Small intestine (tissue), 7 donors: ENCODE results near the gene OR1M1. TPM values are rescaled to one million over a fixed set of nuclear protein-coding genes. Genes with fewer than 3 reads are reported as not detected.

Experiments
- DNase-seq, 2 donors: peaks; one replicate each; pipeline versions ENCODE4 v3.0.0 to v3.0.0-alpha.2; 2013
- FAIRE-seq: peaks from 2 replicates; lab custom pipeline; 2012; peaks lifted over from hg19 to GRCh38; lab: Jason Lieb, UNC
- H3K27ac ChIP-seq, 3 donors: one replicate each; pipeline ENCODE4 v1.5.1; 2013; ENCODE audit warnings: low read length in 2 of 3, mild to moderate bottlenecking in 2 of 3, control low read depth in 1 of 3, inconsistent platforms in 1 of 3, low read depth in 1 of 3, moderate library complexity in 1 of 3
- H3K27me3 ChIP-seq, 3 donors: one replicate each; pipeline ENCODE4 v1.6.1; 2013; ENCODE audit warnings: low read length in 3 of 3, inconsistent platforms in 1 of 3; ENCODE audit not compliant: control insufficient read depth in 3 of 3, insufficient read depth in 3 of 3
- H3K36me3 ChIP-seq, 3 donors: one replicate each; pipeline ENCODE4 v1.6.1; 2013; ENCODE audit warnings: low read length in 3 of 3, inconsistent platforms in 1 of 3, low read depth in 1 of 3, mild to moderate bottlenecking in 1 of 3, moderate library complexity in 1 of 3; ENCODE audit not compliant: control insufficient read depth in 3 of 3, insufficient read depth in 2 of 3
- H3K4me1 ChIP-seq, 3 donors: one replicate each; pipeline ENCODE4 v1.6.1; 2013; ENCODE audit warnings: low read length in 2 of 3, inconsistent platforms in 1 of 3, low read depth in 1 of 3, mild to moderate bottlenecking in 1 of 3, moderate library complexity in 1 of 3; ENCODE audit not compliant: control insufficient read depth in 3 of 3, insufficient read depth in 2 of 3
- H3K4me3 ChIP-seq, 3 donors: one replicate each; pipeline ENCODE4 v1.5.1; 2013; ENCODE audit warnings: low read length in 3 of 3, control low read depth in 1 of 3, inconsistent platforms in 1 of 3, low read depth in 1 of 3, mild to moderate bottlenecking in 1 of 3, moderate library complexity in 1 of 3
- H3K9me3 ChIP-seq, 2 donors: one replicate each; pipeline ENCODE4 v1.6.1; 2013; ENCODE audit warnings: low read depth in 1 of 2, low read length in 1 of 2; ENCODE audit not compliant: control insufficient read depth in 2 of 2, insufficient read depth in 1 of 2
- WGBS, 3 donors: extraction: QIAGEN DNeasy Blood & Tissue Kit; methylation state at CpG; one replicate each; pipeline ENCODE4 v1.1.7; 2013; 5-methylcytosine and 5-hydroxymethylcytosine counted together
- polyA plus RNA-seq, 4 donors: library from polyadenylated mRNA; stranded (reverse) in 3 of 4; unstranded in 1 of 4; fragments of 200-250 nt in 3 of 4; fragments of 120-200 nt in 1 of 4; gene quantifications; one replicate each; pipeline versions ENCODE4 v1.2.1 to v1.2.3, GENCODE V29; 2013
- donor health status: healthy with polysubstance abuse.
- donor health status: control.
- donor health status: control.
- donor health status: Bipolar disorder and iron deficiency.
- donor health status: healthy.

Gene OR1M1
- polyA plus RNA-seq, 4 donors: not detected

GRCh38 chr19:9107375-9107774 lies 20.5 kb downstream of the OR1M1 start, which contains the start of gene OR7G2:
Gene OR7G2 (minus strand): TSS chr19:9107475. CDS start chr19:9103243, 4,232 bp downstream.
- Histone ChIP-seq H3K36me3 (no peaks in the 10 kb centered on the region), H3K27me3 (no peaks in the 10 kb centered on the region), H3K9me3 (no peaks in the 10 kb centered on the region), H3K27ac (no peak within 1 kb of the TSS), H3K4me1 (no peaks in the 10 kb centered on the region), H3K4me3 (no peak within 1 kb of the TSS)
- WGBS, 3 donors: 59 to 69% (median 66%) methylated on average over 8 of the region's 8 CpGs
- DNase-seq (no peak), FAIRE-seq (no peak)

GRCh38 chr19:9109959-9110358 lies 23.1 kb downstream of the OR1M1 start:
- WGBS, 3 donors: 43 to 67% (median 54%) methylated on average over 2 of the region's 2 CpGs
- Histone ChIP-seq H3K27me3 (no peaks in the 10 kb centered on the region), H3K36me3 (no peaks in the 10 kb centered on the region), H3K9me3 (no peaks in the 10 kb centered on the region), H3K27ac (no peak overlapping the region), H3K4me1 (no peaks in the 10 kb centered on the region), H3K4me3 (no peak overlapping the region)
- FAIRE-seq (no peak), DNase-seq (no peak)

- H3K9me3 ChIP-seq: no peaks in the 10 kb centered on the region
- no peak for FAIRE-seq
Measured at GRCh38 chr19:9115307-9115813, 28.5 kb downstream of the OR1M1 start, which contains the start of gene OR7G1. Gene OR7G1 (minus strand): TSS chr19:9115763. CDS start chr19:9115763, 0 bp downstream.

GRCh38 chr19:9116547-9116946 lies 29.7 kb downstream of the OR1M1 start:
- 45 to 53% (median 53%) methylated on average over 5 of the region's 5 CpGs for WGBS, 3 donors
- H3K4me3 ChIP-seq: no peak overlapping the region
- no peak overlapping the region for H3K27ac ChIP-seq
- FAIRE-seq: no peak
- no peaks in the 10 kb centered on the region for H3K9me3 ChIP-seq
- DNase-seq: no peak
- peaks cover 0 to 2% (median 0%) of the 10 kb centered on the region in 3 donors for H3K27me3 ChIP-seq
- H3K36me3 ChIP-seq: no peaks in the 10 kb centered on the region
- H3K4me1 ChIP-seq: no peaks in the 10 kb centered on the region

More at GRCh38 chr19:9115307-9115813, 28.5 kb downstream of the OR1M1 start, which contains the start of gene OR7G1:
- no peak within 1 kb of the TSS for H3K4me3 ChIP-seq
- no peak within 1 kb of the TSS for H3K27ac ChIP-seq
- H3K36me3 ChIP-seq: no peaks in the 10 kb centered on the region
- WGBS, 3 donors: 81 to 89% (median 88%) methylated on average over 2 of the region's 2 CpGs
- H3K4me1 ChIP-seq: no peaks in the 10 kb centered on the region
- no peak for DNase-seq
- H3K27me3 ChIP-seq: peaks cover 0 to 1% (median 0%) of the 10 kb centered on the region in 3 donors

GRCh38 chr19:9126900-9127405 lies 40.1 kb downstream of the OR1M1 start, which contains the start of gene OR7G3:
Gene OR7G3 (minus strand): TSS chr19:9126950. CDS start chr19:9126950, 0 bp downstream.
- DNase-seq (no peak), FAIRE-seq (no peak)
- no peaks in the 10 kb centered on the region for H3K36me3 ChIP-seq
- no peak within 1 kb of the TSS for H3K4me3 ChIP-seq
- no peaks in the 10 kb centered on the region for H3K27me3 ChIP-seq
- no peaks in the 10 kb centered on the region for H3K9me3 ChIP-seq
- no peaks in the 10 kb centered on the region for H3K4me1 ChIP-seq
- 65 to 80% (median 73%) methylated on average over 1 of the region's 1 CpG for WGBS, 3 donors
- no peak within 1 kb of the TSS for H3K27ac ChIP-seq

GRCh38 chr19:9128171-9128570 lies 41.3 kb downstream of the OR1M1 start:
- Histone ChIP-seq H3K27ac (no peak overlapping the region), H3K27me3 (no peaks in the 10 kb centered on the region), H3K9me3 (no peaks in the 10 kb centered on the region), H3K4me1 (no peaks in the 10 kb centered on the region), H3K36me3 (no peaks in the 10 kb centered on the region), H3K4me3 (no peak overlapping the region)
- WGBS, 3 donors: 44 to 62% (median 61%) methylated on average over 3 of the region's 3 CpGs
- DNase-seq: no peak
- no peak for FAIRE-seq

GRCh38 chr19:9130965-9131364 lies 44.1 kb downstream of the OR1M1 start:
- no peak overlapping the region for H3K27ac ChIP-seq
- no peaks in the 10 kb centered on the region for H3K9me3 ChIP-seq
- no peaks in the 10 kb centered on the region for H3K27me3 ChIP-seq
- no peak overlapping the region for H3K4me3 ChIP-seq
- no peaks in the 10 kb centered on the region for H3K4me1 ChIP-seq
- no peak for FAIRE-seq
- no peaks in the 10 kb centered on the region for H3K36me3 ChIP-seq
- no peak for DNase-seq
- WGBS, 3 donors: 49 to 88% (median 81%) methylated on average over 1 of the region's 1 CpG

GRCh38 chr19:9132422-9132821 lies 45.6 kb downstream of the OR1M1 start:
- Histone ChIP-seq H3K36me3 (no peaks in the 10 kb centered on the region), H3K4me1 (no peaks in the 10 kb centered on the region), H3K9me3 (no peaks in the 10 kb centered on the region), H3K4me3 (no peak overlapping the region), H3K27ac (no peak overlapping the region), H3K27me3 (no peaks in the 10 kb centered on the region)
- FAIRE-seq: no peak
- no peak for DNase-seq
- WGBS, 3 donors: 56 to 70% (median 61%) methylated on average over 5 of the region's 5 CpGs
